Measurements from ENCODE around the gene GRIP2.

GRIP2 gene

DNA sequence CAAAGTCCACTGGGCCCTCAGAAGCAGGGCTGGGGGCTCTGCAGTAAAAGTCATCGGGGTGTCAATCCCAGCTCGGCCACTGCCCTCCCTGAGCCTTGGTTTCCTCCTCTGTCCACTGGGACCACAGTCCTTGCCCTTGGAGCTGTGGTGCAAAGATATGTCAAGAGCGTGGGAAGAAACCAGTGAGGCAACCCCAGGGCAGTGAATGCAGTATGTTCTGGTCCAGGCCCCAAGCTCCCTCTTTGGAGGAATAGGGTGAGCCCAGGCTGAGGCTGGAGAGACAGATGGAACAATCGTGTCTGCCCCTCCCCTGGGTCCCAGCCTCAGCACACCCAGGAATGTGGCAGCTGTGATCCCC is 779 bp downstream of the GRIP2 start:
- DNase-seq (ENCODE audit: low read depth): no peak

DNA sequence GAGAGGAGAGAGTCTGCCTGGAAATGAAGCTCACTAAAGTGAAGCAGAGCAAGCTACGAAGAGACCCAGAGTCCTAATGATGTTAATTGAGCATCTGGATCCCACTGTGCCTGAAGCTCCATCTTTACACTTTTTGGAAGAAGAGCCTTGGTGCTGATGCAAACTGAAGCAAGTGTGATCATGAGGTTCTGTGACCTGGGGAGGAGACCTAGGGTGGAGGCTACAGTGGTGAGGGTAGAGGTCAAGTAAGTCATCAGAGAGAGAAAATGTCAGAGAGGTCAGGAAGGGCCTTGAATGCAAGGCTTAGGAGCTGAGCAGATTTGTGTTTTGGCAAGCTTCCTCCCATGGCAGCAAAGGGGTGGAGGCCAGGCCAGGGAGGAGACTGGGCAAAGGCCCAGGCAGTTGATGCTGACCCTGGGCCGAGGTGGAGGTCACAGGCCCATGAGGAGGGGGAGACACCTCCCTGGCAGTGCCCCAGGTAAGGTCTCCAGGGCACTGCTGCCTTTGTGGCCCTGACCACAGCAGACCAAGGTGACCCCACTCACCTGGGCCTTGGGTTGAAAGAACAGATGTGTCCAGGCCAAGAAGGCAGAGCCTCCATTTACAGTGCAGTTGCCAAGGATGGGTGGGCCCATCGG is 1.6 kb downstream of the GRIP2 start:
- DNase-seq (ENCODE audit: low read depth): no peak

DNA sequence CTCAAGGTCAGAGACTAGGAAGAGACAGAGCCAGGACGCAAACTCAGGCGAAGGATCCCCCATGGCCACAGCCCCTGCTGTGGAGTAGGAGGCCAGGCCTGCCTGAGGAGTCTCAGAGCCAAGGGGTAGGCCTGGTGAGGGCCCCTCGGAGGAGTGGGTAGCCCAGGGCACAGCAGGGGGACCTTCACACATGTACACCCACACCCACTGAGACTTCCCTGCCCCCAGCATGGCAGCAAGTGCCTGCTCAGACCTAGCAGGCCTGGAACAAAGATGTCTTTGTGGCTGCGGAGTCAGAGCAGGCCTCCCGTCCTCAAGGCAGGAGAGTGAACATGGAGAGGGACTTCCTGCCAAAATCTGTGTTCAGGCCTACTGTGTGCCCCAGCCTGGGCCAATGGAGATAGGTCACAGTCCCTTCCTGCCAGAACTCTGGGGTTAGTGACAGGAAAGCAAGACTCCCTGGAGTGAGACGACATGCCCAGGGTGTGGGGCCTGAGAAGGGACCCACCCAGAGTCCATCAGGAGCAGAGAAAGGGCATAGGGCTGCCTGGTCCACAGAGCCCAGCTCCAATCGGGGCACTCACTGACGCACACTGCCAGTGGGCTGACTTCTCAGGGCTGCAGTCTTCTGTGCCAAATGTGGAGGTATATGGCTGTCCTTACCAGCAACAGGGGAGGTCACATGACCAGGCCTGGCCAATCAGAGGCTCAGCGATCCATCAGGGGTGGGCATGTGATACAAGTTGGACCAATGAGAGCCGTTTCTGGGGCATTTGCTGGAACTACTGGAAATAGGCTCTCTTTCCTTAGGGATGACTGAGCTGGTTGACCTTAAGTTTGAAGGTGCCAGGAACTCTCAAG is 2.3 kb downstream of the GRIP2 start:
- no peak for DNase-seq (ENCODE audit: low read depth)

GRCh38 chr3:14536837-14537589 is 3.1 kb downstream of the GRIP2 start:
- no peak for DNase-seq (ENCODE audit: low read depth)

DNA sequence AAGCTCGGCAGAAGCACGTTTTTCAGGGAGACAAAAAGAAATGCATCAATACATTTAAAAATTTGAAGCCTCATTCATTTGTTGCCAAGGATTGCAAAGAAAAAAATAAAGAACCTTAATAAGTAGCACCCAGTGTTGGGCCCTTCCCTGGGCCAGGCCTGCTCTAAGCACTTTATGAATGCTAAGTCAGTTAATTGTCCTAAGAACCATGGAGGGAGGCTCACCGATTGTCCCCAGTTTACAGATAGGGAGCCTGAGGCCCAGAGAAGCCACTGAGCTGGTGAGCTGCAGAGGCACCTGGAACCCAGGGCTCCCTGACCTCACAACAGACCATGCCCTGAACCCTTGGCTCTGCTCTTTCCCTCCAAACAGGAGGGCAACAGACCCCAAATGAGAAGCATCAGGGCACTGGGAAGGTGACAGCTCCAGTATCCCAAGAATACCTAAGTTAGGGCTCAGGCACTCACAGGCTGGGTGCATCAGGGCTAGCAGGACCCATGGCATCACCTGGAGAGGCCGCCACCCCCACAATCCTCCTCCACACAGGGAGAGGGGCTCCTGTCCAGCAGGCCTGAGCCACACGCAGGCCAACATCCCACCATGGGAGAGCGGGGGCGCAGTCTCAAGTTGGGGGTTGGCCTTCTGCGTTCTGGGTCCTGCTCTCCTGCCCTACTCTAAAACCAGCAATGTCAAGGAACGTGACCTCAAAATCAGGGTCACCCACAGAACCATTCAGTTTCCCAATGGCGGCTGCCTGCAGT is 3.9 kb downstream of the GRIP2 start:
- no peak for DNase-seq (ENCODE audit: low read depth)

GRCh38 chr3:14535616-14536015 is 4.5 kb downstream of the GRIP2 start:
- DNase-seq (ENCODE audit: low read depth): no peak

DNA sequence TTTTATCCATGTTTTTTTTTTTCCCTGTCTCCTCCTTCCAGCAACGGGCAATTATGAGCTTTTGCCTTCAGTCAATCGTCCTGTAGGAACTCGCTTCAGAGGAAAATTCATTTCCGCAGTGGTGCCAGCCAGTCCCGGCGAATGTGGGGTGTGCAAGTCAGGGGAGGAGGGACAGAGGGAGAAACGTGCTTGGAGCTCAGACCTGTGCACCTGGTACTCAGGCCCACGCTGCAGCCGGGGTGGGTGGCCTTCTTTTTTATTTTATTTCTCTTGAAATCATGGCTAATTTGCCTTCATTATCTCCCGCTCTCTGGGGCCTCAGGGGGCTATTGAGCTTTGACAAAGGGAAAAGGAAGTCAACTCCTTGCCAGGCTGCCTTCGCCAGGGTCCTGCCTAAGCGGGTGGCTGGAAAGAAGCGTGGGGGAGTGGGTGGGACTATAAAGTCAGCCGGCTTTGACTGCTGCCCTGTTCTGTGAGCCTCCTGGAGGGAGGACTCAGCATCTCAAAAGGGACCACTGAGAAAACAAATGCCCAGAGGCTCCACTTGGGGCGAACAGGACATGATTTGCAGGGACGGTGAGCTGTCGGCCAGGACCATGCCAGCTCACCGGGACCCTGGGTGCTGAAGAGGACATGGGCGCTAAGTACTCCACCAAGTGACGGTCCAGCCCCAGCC is 5.5 kb downstream of the GRIP2 start:
- no peak for DNase-seq (ENCODE audit: low read depth)

DNA sequence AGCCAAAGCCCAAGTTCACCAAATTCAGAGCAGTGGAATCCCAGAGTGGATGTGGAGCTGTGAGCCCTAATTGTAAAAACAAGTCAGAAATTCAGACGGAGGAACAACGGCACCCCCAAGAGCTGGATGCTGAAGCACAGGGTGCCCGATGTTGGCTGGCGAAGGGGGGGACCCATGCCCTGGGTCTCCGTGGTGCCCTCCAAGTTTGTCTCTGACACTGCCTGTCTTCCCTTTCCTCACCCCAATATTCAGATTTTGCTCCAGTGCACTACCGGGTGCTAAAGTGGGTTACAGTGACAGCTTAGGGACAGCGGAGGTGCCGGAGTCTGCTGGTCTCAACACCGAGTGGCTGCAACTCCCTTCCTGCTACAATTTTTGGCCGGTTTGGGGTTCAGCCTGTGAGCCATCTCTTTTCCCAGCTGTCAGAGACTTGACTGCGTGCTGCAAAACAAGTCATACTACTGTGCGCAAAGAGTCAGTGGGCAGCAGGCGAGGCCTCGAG is 6.6 kb downstream of the GRIP2 start:
- no peak for DNase-seq (ENCODE audit: low read depth)

GRCh38 chr3:14532691-14533456 is 7.3 kb downstream of the GRIP2 start:
- DNase-seq (ENCODE audit: low read depth): no peak

GRCh38 chr3:14531856-14532395 is 8.2 kb downstream of the GRIP2 start:
- no peak for DNase-seq (ENCODE audit: low read depth)

- no peak for DNase-seq (ENCODE audit: low read depth)
These were observed 12.1 kb downstream of the GRIP2 start for GRCh38 chr3:14528081-14528480.

GRCh38 chr3:14525685-14526631 is 14.2 kb downstream of the GRIP2 start:
- no peak for DNase-seq (ENCODE audit: low read depth)

DNA sequence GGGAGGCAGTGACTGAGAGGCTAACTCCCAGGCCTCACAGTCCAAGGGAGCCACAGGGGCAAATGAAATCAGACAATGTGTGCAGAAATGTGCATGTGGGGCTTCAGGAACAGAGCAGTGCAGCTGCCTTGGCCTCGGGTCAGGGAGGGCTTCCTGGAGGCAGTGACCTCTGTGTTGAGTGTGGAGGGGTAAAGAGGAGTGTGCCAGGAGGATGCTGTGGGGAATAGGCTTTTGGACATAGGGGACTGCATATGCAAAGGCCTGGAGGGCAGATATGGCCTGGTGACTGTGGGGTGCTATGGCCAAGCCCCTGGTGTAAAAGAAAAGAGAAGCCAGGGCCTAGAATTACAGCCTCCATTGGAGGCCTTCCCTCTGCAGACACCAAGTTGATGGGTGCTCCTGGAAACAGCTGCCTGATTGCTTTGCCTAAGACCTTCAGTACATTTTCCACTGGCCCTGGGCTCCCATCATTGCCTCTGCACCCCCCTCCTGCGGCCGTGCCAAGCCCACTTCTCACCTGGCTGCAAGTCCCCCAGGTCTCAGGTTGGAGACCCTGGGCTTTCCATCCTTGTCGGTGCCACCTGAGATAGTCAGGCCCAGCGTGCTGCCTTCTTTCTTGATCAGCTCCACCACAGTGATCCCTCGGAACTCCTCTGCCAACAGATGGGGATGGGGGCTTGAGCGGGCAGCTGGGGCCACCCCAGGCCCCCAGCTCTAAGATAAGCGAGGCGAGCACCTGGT is 15.1 kb downstream of the GRIP2 start:
- no peak for DNase-seq (ENCODE audit: low read depth)

GRCh38 chr3:14524311-14524711 is 15.8 kb downstream of the GRIP2 start:
- no peak for DNase-seq (ENCODE audit: low read depth)

DNA sequence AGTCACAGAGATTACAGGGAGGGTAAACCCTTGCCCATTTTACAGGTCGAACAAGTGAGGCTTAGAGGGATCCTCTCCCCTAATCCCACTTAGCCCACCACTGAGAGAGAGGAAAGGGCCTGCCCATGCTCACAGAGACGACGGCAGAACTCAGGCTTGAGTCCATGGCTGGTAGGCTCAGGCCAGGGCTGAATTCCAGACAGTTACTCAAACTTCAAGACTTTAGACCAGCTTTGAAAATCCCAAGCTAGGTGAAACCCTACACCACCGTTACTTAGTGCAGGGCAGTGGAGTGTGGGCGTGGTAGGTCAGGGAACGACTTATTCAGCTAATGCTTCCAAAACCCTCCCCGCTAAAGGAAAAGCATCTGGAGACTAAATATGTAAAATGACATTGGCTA is 16.4 kb downstream of the GRIP2 start:
- DNase-seq (ENCODE audit: low read depth): no peak

DNA sequence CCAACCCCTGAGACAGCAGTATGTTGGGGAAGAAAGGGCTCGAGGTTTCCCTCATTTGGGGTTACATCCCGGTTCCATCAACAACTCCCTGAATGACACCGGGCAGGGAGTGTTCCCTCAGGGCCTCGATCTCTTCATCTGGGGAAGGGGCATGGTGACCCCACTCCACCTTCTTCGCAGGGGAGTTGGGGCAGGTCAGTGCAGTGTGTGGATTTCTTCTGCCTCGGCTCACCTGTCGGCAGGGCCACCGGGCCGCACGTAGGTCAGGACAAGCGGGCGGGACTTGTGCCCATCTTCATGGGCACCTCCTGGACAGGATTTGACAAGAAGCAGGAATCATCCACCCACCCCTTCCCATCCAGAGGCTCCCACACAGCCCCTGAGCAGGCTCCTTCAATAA is 17.4 kb downstream of the GRIP2 start:
- DNase-seq (ENCODE audit: low read depth): no peak

GRCh38 chr3:14522129-14522691 is 17.9 kb downstream of the GRIP2 start:
- no peak for DNase-seq (ENCODE audit: low read depth)

GRCh38 chr3:14521611-14522010 is 18.5 kb downstream of the GRIP2 start:
- DNase-seq (ENCODE audit: low read depth): no peak

Data from HS-27A (cell line).